Body of pancreas (tissue), 4 donors: Measurements from ENCODE around the gene RHBDD2. TPM values are rescaled to one million over a fixed set of nuclear protein-coding genes. Genes with fewer than 3 reads are reported as not detected.
"Not testable (repeated sequence)": the region's sequence is repeated elsewhere in the genome, so short reads cannot be mapped to it uniquely, and the experiment has no call there.

Experiments used
- ATAC-seq: fragments of 150-250 bp; one replicate; pipeline ENCODE4 v1.9.1; 2016
- DNase-seq, 4 donors: peaks; one replicate each; pipeline ENCODE4 v3.0.0-alpha.2; 2019
- H3K27ac ChIP-seq, 4 donors: fragments of 200-600 bp; sonication (generic); 1 replicate in 3 of 4; 2 replicates in 1 of 4; pipeline versions ENCODE4 v1.5.1 to v1.6.1; 2016 to 2019; ENCODE audit warnings: mild to moderate bottlenecking in 1 of 4, mixed read lengths in 1 of 4, moderate library complexity in 1 of 4
- H3K27me3 ChIP-seq, 2 donors: fragments of 200-600 bp; sonication (generic); one replicate each; pipeline ENCODE4 v1.6.0; 2016; ENCODE audit warnings: mild to moderate bottlenecking in 1 of 2
- H3K36me3 ChIP-seq, 2 donors: fragments of 200-600 bp; sonication (generic); replicated peaks in 1 of 2; 2 replicates each; pipeline ENCODE4 v1.5.1; 2016; ENCODE audit warnings: low read depth in 2 of 2; ENCODE audit not compliant: insufficient read depth in 1 of 2
- H3K4me1 ChIP-seq: fragments of 200-600 bp; sonication (generic); one replicate; pipeline ENCODE4 v1.6.0; 2016
- H3K4me3 ChIP-seq, 2 donors: fragments of 200-600 bp; sonication (generic); 1 replicate in 1 of 2; 2 replicates in 1 of 2; pipeline ENCODE4 v1.5.1; 2016 to 2019
- H3K9me3 ChIP-seq, 3 donors: fragments of 200-600 bp; sonication (generic); 1 replicate in 2 of 3; 2 replicates in 1 of 3; pipeline ENCODE4 v1.5.1; 2016
- CTCF ChIP-seq, 7 experiments: fragments of 450-650 bp in 4 of 7; fragments of 200-600 bp in 3 of 7; sonication (generic) in 3 of 7; IDR thresholded peaks; one replicate each; pipeline ENCODE4 v1.5.1; 2016 to 2019; ENCODE audit warnings: antibody characterized with exemption in 7 of 7
- POLR2A ChIP-seq, 3 donors: fragments of 450-650 bp; IDR thresholded peaks; one replicate each; pipeline ENCODE4 v1.6.1; 2016; ENCODE audit warnings: antibody characterized with exemption in 3 of 3, mild to moderate bottlenecking in 2 of 3
- WGBS, 2 donors: methylation state at CpG; one replicate each; pipeline ENCODE4 v1.1.5; 2017; 5-methylcytosine and 5-hydroxymethylcytosine counted together
- intact Hi-C: fragments of 100-400 bp; cut with DNase I; formaldehyde crosslinking; loops from one replicate; pipeline ENCODE4 v1.15.1; 2023
- total RNA-seq, 2 donors: library from RNA; depleted of rRNA; stranded (reverse); fragments of >200 nt; gene quantifications; one replicate each; pipeline ENCODE4 v1.1.0, GENCODE V29; 2016

The RHBDD2 gene
- total RNA-seq, 2 donors from 2014 or later, result 18.7 to 41.2 TPM

- H3K9me3 ChIP-seq, result no peaks in the 10 kb centered on the region
- TF ChIP-seq POLR2A (IDR thresholded peaks at IDR 0.05), result no peak
- no peak for TF ChIP-seq CTCF (IDR thresholded peaks at IDR 0.05)
- H3K4me1 ChIP-seq, result peaks cover 4% of the 10 kb centered on the region
- WGBS, 2 donors, result 33 to 40% methylated on average over 14 to 17 of the region's 17 CpGs
- H3K27ac ChIP-seq, result peak overlapping the region in 2 of 4 donors; percentile 26 to 53
- peak; percentile 21 to 72 (median 52) for DNase-seq
- no peak overlapping the region for H3K4me3 ChIP-seq
- no peaks in the 10 kb centered on the region for H3K27me3 ChIP-seq
- intact Hi-C loops, result no loop called here
- H3K36me3 ChIP-seq, result no peaks in the 10 kb centered on the region
- ATAC-seq, result peak; percentile 71
Observed at GRCh38 chr7:75905785-75906604, 27.2 kb downstream of the RHBDD2 start.

GRCh38 chr7:75906991-75907667 lies 28.3 kb downstream of the RHBDD2 start:
- intact Hi-C loops, result no loop called here
- Histone ChIP-seq H3K36me3 (no peaks in the 10 kb centered on the region), H3K4me3 (no peak overlapping the region), H3K27ac (no peak overlapping the region), H3K9me3 (no peaks in the 10 kb centered on the region), H3K27me3 (no peaks in the 10 kb centered on the region), H3K4me1 (peaks cover 4% of the 10 kb centered on the region)
- 54 to 73% methylated on average over 9 to 10 of the region's 10 CpGs for WGBS, 2 donors
- DNase-seq (no peak), ATAC-seq (no peak)
- TF ChIP-seq POLR2A (IDR thresholded peaks at IDR 0.05), result no peak
- no peak for TF ChIP-seq CTCF (IDR thresholded peaks at IDR 0.05)

- DNase-seq, H3K27me3 ChIP-seq, ATAC-seq, H3K9me3 ChIP-seq, intact Hi-C loops, H3K4me3 ChIP-seq, H3K27ac ChIP-seq, H3K4me1 ChIP-seq, H3K36me3 ChIP-seq: not testable (repeated sequence)
- 84 to 92% methylated on average over 9 of the region's 9 CpGs for WGBS, 2 donors
Observed at GRCh38 chr7:75907668-75908039, 28.8 kb downstream of the RHBDD2 start.

GRCh38 chr7:75909521-75910132 lies 30.8 kb downstream of the RHBDD2 start:
- H3K9me3 ChIP-seq, result no peaks in the 10 kb centered on the region
- no peak for TF ChIP-seq CTCF (IDR thresholded peaks at IDR 0.05)
- no peak for TF ChIP-seq POLR2A (IDR thresholded peaks at IDR 0.05)
- 83 to 91% methylated on average over 5 of the region's 5 CpGs for WGBS, 2 donors
- H3K36me3 ChIP-seq, result no peaks in the 10 kb centered on the region
- intact Hi-C loops, result no loop called here
- H3K4me1 ChIP-seq, result peaks cover 12% of the 10 kb centered on the region
- no peak overlapping the region for H3K4me3 ChIP-seq
- H3K27ac ChIP-seq, result no peak overlapping the region
- no peak for ATAC-seq
- no peaks in the 10 kb centered on the region for H3K27me3 ChIP-seq
- DNase-seq, result no peak

- H3K9me3 ChIP-seq, H3K36me3 ChIP-seq, DNase-seq, H3K4me3 ChIP-seq, H3K27me3 ChIP-seq, H3K27ac ChIP-seq, intact Hi-C loops, ATAC-seq: not testable (repeated sequence)
- H3K4me1 ChIP-seq, result peaks cover 14% of the 10 kb centered on the region
- WGBS, 2 donors, result 71 to 74% methylated on average over 12 of the region's 12 CpGs
Observed at GRCh38 chr7:75911186-75911585, 32.4 kb downstream of the RHBDD2 start.
